Measurements from ENCODE around the gene RNF14. TPM values are rescaled to one million over a fixed set of nuclear protein-coding genes. Genes with fewer than 3 reads are reported as not detected.

Gene RNF14
- polyA plus RNA-seq, 1 of the 3 experiments (the other 2 are of a cell fraction): 24.5 TPM

- Histone ChIP-seq H3K27me3 (ENCODE audit: insufficient read depth) (no peaks in the 10 kb centered on the region), H3K9me3 (no peaks in the 10 kb centered on the region), H3K4me1 (ENCODE audit: control insufficient read depth in 1 of 2, insufficient read depth in 2 of 2, low read depth in 1 of 2, low read length in 1 of 2) (no peaks in the 10 kb centered on the region), H3K36me3 (replicated peaks in 1 of 2; ENCODE audit: control insufficient read depth in 1 of 2, insufficient read depth in 2 of 2, low read length in 1 of 2) (peaks cover 25 to 49% of the 10 kb centered on the region in 2 experiments), H3K4me3 (ENCODE audit: low read depth in 2 of 2, low read length in 1 of 2) (no peak overlapping the region), H3F3A (replicated peaks; ENCODE audit: insufficient read depth) (peaks cover 11% of the 10 kb centered on the region), H3K79me2 (ENCODE audit: insufficient read depth) (no peaks in the 10 kb centered on the region), H4K20me1 (ENCODE audit: insufficient read depth) (peaks cover 9% of the 10 kb centered on the region), H3K4me2 (no peak overlapping the region), H3K9me2 (no peaks in the 10 kb centered on the region), H2AFZ (ENCODE audit: low read depth) (no peak overlapping the region), H3K27ac (ENCODE audit: low read depth in 2 of 2, low read length in 1 of 2) (no peak overlapping the region), H3K9ac (no peak overlapping the region)
- POLR2A ChIA-PET: no interaction called here
- CTCF ChIA-PET: interaction anchor here (0.7 to 11.6 kb wide), 9 partner anchors 10 to 660 kb away, joined by 3 to 164 read pairs (median 4); partner anchors contain the start of gene GNPDA1
- TF ChIP-seq SMC3 (IDR thresholded peaks at IDR 0.05; ENCODE audit: low read depth, low read length) (no peak), RCOR1 (IDR thresholded peaks at IDR 0.05; ENCODE audit: low read length) (no peak), TEAD4 (IDR thresholded peaks at IDR 0.05; ENCODE audit: borderline replicate concordance, insufficient read depth) (no peak), FOXJ3 (CRISPR knock-in tag; IDR thresholded peaks at IDR 0.05) (no peak), CTCF (IDR thresholded peaks at IDR 0.05) (no peak), NRF1 (IDR thresholded peaks at IDR 0.05; ENCODE audit: low read depth, low read length) (no peak), YY1 (IDR thresholded peaks at IDR 0.05; ENCODE audit: low read depth) (no peak), EZH2phosphoT487 (IDR thresholded peaks at IDR 0.05; ENCODE audit: borderline replicate concordance, low read depth) (no peak), RFX5 (IDR thresholded peaks at IDR 0.05; ENCODE audit: low read length) (no peak), ELF1 (IDR thresholded peaks at IDR 0.05) (no peak), CHD2 (IDR thresholded peaks at IDR 0.05; ENCODE audit: low read length, partially characterized antibody) (no peak)
- TF ChIP-seq, protein P1, sequence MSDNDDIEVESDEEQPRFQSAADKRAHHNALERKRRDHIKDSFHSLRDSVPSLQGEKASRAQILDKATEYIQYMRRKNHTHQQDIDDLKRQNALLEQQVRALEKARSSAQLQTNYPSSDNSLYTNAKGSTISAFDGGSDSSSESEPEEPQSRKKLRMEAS (IDR thresholded peaks at IDR 0.05; ENCODE audit: low read depth): no peak
- TF ChIP-seq, protein P2, sequence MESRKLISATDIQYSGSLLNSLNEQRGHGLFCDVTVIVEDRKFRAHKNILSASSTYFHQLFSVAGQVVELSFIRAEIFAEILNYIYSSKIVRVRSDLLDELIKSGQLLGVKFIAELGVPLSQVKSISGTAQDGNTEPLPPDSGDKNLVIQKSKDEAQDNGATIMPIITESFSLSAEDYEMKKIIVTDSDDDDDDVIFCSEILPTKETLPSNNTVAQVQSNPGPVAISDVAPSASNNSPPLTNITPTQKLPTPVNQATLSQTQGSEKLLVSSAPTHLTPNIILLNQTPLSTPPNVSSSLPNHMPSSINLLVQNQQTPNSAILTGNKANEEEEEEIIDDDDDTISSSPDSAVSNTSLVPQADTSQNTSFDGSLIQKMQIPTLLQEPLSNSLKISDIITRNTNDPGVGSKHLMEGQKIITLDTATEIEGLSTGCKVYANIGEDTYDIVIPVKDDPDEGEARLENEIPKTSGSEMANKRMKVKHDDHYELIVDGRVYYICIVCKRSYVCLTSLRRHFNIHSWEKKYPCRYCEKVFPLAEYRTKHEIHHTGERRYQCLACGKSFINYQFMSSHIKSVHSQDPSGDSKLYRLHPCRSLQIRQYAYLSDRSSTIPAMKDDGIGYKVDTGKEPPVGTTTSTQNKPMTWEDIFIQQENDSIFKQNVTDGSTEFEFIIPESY (IDR thresholded peaks at IDR 0.05; ENCODE audit: borderline replicate concordance, low read depth): no peak
- TF ChIP-seq, protein P3, sequence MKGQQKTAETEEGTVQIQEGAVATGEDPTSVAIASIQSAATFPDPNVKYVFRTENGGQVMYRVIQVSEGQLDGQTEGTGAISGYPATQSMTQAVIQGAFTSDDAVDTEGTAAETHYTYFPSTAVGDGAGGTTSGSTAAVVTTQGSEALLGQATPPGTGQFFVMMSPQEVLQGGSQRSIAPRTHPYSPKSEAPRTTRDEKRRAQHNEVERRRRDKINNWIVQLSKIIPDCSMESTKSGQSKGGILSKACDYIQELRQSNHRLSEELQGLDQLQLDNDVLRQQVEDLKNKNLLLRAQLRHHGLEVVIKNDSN (IDR thresholded peaks at IDR 0.05; ENCODE audit: borderline replicate concordance, low read depth): no peak
- 97% methylated on average over 3 of the region's 3 CpGs for WGBS (ENCODE audit: low lambda C conversion rate)
- DNase-seq: no peak
These were observed 26.8 kb downstream of the RNF14 start for GRCh38 chr5:141995656-141996055.

All from SK-N-SH (cell line).